Measurements from ENCODE around the gene TRABD2A. TPM values are rescaled to one million over a fixed set of nuclear protein-coding genes. Genes with fewer than 3 reads are reported as not detected.

The TRABD2A gene
- total and polyA plus RNA-seq, 2 of the 13 experiments (the other 11 are each of a cell fraction or from before 2014, with no cell fraction given) = 0.15 TPM; not detected in 1

DNA sequence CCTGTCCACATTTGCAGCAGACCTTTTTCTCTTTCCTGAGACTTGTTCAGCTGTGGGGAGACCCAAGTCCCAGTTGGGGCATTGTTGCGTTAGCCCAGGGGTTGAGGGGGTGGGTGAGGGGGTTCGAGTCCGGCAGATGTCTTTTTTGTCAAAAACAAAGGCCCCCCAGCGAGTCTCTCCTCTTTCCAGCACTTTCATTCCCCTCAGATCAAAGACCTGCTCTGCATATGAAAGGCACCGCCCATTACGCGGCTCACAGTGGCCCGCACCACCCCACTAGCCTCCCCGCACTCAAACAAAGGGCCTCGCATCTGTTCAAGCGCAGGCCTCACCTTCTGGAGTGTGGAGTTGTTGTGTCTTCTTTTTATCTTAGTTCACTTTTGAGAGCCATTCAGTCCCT lies 25.2 kb downstream of the TRABD2A start:
- no TSS peak for BruUV-seq (replicated peaks)
- H3K9ac ChIP-seq (ENCODE audit: insufficient read depth, low read depth, low read length) = no peak overlapping the region
- H3K4me1 ChIP-seq (ENCODE audit: insufficient read depth, low read length) = no peaks in the 10 kb centered on the region
- H3K27me3 ChIP-seq (ENCODE audit: control insufficient read depth in 1 of 2, insufficient read depth in 2 of 2, low read length in 2 of 2) = peaks cover 0 to 11% of the 10 kb centered on the region in 2 experiments; a peak in 3 of 5 replicates
- in situ Hi-C loops (cut with HindIII; ENCODE audit: extremely low pct_ligation_motif_present, low pct_unique_long_range_greater_than_20kb) = no loop called here
- TF ChIP-seq ZIK1 (CRISPR knock-in tag; IDR thresholded peaks at IDR 0.05; ENCODE audit: borderline replicate concordance, low read depth) = no peak
- no peak for TF ChIP-seq TP53 (CRISPR knock-in tag; conservative IDR thresholded peaks at IDR 0.05)
- TF ChIP-seq, protein P1, sequence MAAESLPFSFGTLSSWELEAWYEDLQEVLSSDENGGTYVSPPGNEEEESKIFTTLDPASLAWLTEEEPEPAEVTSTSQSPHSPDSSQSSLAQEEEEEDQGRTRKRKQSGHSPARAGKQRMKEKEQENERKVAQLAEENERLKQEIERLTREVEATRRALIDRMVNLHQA (CRISPR knock-in tag; IDR thresholded peaks at IDR 0.05) = no peak
- TF ChIP-seq ZNF30 (CRISPR knock-in tag; IDR thresholded peaks at IDR 0.05) = no peak
- TF ChIP-seq, protein P2, sequence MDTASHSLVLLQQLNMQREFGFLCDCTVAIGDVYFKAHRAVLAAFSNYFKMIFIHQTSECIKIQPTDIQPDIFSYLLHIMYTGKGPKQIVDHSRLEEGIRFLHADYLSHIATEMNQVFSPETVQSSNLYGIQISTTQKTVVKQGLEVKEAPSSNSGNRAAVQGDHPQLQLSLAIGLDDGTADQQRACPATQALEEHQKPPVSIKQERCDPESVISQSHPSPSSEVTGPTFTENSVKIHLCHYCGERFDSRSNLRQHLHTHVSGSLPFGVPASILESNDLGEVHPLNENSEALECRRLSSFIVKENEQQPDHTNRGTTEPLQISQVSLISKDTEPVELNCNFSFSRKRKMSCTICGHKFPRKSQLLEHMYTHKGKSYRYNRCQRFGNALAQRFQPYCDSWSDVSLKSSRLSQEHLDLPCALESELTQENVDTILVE (CRISPR knock-in tag; IDR thresholded peaks at IDR 0.05) = no peak
- TF ChIP-seq TMF1 (CRISPR knock-in tag; IDR thresholded peaks at IDR 0.05; ENCODE audit: low read depth) = no peak
- CTCF ChIA-PET (ENCODE audit: low intra/inter-chr PET ratio, low total read pairs) = no interaction called here
- intact Hi-C loops (cut with micrococcal nuclease; ENCODE audit: unreplicated experiment) = no loop called here
- no peak overlapping the region for H2AFZ ChIP-seq (ENCODE audit: low read length)
- ATAC-seq = no peak
- no peaks in the 10 kb centered on the region for H3K36me3 ChIP-seq (replicated peaks in 1 of 2; ENCODE audit: control insufficient read depth in 1 of 2, insufficient read depth in 2 of 2, low read length in 2 of 2)
- FAIRE-seq = no peak
- H3K9me3 ChIP-seq (ENCODE audit: low read length) = no peaks in the 10 kb centered on the region; the same call in 1 of the 2 replicates
- DNase-seq (ENCODE audit: low spot score) = no peak
- no peak overlapping the region for H3K4me2 ChIP-seq (ENCODE audit: low read depth, low read length)
- POLR2A ChIA-PET = no interaction called here
- no peaks in the 10 kb centered on the region for H4K20me1 ChIP-seq (ENCODE audit: insufficient read depth, low read length)
- H3K27ac ChIP-seq (ENCODE audit: extremely low read length, insufficient read depth, low read length) = no peak overlapping the region
- H3K4me3 ChIP-seq (replicated peaks in 1 of 3; ENCODE audit: insufficient read depth in 1 of 3, low read depth in 2 of 3, low read length in 3 of 3) = no peak overlapping the region
- 36% methylated on average over 11 of the region's 11 CpGs for WGBS (ENCODE audit: low lambda C conversion rate)
- no peaks in the 10 kb centered on the region for H3K79me2 ChIP-seq (ENCODE audit: insufficient read depth, low read length)

DNA sequence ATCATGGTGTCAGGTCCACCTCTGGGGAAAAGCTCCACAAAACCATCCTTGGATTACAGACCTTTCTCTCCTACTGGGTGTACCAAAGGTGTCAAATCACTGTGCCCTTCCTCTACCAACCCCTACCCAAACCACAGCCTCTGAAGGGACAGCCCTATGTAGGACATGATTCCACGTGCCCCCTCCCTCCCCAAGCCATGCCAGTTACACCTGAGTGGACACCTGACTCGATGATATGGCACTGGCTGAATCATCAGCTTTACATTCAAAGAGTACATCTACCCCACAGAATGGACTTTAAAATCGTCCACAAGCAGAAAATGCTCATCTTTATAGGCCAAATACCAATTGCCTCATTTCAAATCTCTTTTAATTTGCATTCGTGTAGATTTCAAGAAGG lies 26.0 kb downstream of the TRABD2A start:
- no peaks in the 10 kb centered on the region for H3K36me3 ChIP-seq (replicated peaks in 1 of 2; ENCODE audit: control insufficient read depth in 1 of 2, insufficient read depth in 2 of 2, low read length in 2 of 2)
- no peak overlapping the region for H3K27ac ChIP-seq (ENCODE audit: extremely low read length, insufficient read depth, low read length)
- POLR2A ChIA-PET = no interaction called here
- no peak for DNase-seq (ENCODE audit: low spot score)
- in situ Hi-C loops (cut with HindIII; ENCODE audit: extremely low pct_ligation_motif_present, low pct_unique_long_range_greater_than_20kb) (no loop called here), intact Hi-C loops (cut with micrococcal nuclease; ENCODE audit: unreplicated experiment) (no loop called here)
- FAIRE-seq = no peak
- no TSS peak for BruUV-seq (replicated peaks)
- no peak overlapping the region for H3K4me3 ChIP-seq (replicated peaks in 1 of 3; ENCODE audit: insufficient read depth in 1 of 3, low read depth in 2 of 3, low read length in 3 of 3)
- CTCF ChIA-PET (ENCODE audit: low intra/inter-chr PET ratio, low total read pairs) = no interaction called here
- H3K4me1 ChIP-seq (ENCODE audit: insufficient read depth, low read length) = no peaks in the 10 kb centered on the region
- H4K20me1 ChIP-seq (ENCODE audit: insufficient read depth, low read length) = no peaks in the 10 kb centered on the region
- H2AFZ ChIP-seq (ENCODE audit: low read length) = no peak overlapping the region
- no peak for ATAC-seq
- no peak overlapping the region for H3K9ac ChIP-seq (ENCODE audit: insufficient read depth, low read depth, low read length)
- H3K27me3 ChIP-seq (ENCODE audit: control insufficient read depth in 1 of 2, insufficient read depth in 2 of 2, low read length in 2 of 2) = peaks cover 0 to 4% of the 10 kb centered on the region in 2 experiments; a peak in 2 of 5 replicates
- WGBS (ENCODE audit: low lambda C conversion rate) = 7% methylated on average over 4 of the region's 4 CpGs
- no peak overlapping the region for H3K4me2 ChIP-seq (ENCODE audit: low read depth, low read length)
- no peaks in the 10 kb centered on the region; the same call in 1 of the 2 replicates for H3K9me3 ChIP-seq (ENCODE audit: low read length)
- no peaks in the 10 kb centered on the region for H3K79me2 ChIP-seq (ENCODE audit: insufficient read depth, low read length)
- no peak for TF ChIP-seq ZNF678 (CRISPR knock-in tag; IDR thresholded peaks at IDR 0.05)
- no peak for TF ChIP-seq ZNF224 (CRISPR knock-in tag; IDR thresholded peaks at IDR 0.05)
- TF ChIP-seq, protein P3, sequence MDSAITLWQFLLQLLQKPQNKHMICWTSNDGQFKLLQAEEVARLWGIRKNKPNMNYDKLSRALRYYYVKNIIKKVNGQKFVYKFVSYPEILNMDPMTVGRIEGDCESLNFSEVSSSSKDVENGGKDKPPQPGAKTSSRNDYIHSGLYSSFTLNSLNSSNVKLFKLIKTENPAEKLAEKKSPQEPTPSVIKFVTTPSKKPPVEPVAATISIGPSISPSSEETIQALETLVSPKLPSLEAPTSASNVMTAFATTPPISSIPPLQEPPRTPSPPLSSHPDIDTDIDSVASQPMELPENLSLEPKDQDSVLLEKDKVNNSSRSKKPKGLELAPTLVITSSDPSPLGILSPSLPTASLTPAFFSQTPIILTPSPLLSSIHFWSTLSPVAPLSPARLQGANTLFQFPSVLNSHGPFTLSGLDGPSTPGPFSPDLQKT (CRISPR knock-in tag; IDR thresholded peaks at IDR 0.05; ENCODE audit: borderline replicate concordance) = no peak
- TF ChIP-seq, protein P4, sequence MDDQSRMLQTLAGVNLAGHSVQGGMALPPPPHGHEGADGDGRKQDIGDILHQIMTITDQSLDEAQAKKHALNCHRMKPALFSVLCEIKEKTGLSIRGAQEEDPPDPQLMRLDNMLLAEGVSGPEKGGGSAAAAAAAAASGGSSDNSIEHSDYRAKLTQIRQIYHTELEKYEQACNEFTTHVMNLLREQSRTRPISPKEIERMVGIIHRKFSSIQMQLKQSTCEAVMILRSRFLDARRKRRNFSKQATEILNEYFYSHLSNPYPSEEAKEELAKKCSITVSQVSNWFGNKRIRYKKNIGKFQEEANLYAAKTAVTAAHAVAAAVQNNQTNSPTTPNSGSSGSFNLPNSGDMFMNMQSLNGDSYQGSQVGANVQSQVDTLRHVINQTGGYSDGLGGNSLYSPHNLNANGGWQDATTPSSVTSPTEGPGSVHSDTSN (CRISPR knock-in tag; IDR thresholded peaks at IDR 0.05; ENCODE audit: borderline replicate concordance) = no peak
- no peak for TF ChIP-seq SRSF1 (optimal IDR thresholded peaks at IDR 0.05; ENCODE audit: low read depth, low read length)
- TF ChIP-seq, protein P2 (CRISPR knock-in tag; IDR thresholded peaks at IDR 0.05) = no peak
- TF ChIP-seq, protein P5, sequence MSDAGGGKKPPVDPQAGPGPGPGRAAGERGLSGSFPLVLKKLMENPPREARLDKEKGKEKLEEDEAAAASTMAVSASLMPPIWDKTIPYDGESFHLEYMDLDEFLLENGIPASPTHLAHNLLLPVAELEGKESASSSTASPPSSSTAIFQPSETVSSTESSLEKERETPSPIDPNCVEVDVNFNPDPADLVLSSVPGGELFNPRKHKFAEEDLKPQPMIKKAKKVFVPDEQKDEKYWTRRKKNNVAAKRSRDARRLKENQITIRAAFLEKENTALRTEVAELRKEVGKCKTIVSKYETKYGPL (CRISPR knock-in tag; IDR thresholded peaks at IDR 0.05) = no peak
- TF ChIP-seq SP140L (CRISPR knock-in tag; IDR thresholded peaks at IDR 0.05; ENCODE audit: borderline replicate concordance) = no peak
